B cell (primary cell): ENCODE data around the gene AUNIP. TPM values are rescaled to one million over a fixed set of nuclear protein-coding genes. Genes with fewer than 3 reads are reported as not detected.

Experiments used
- ATAC-seq: fragments of 200-7000 bp; cut with Tn5 transposase; one replicate; pipeline ENCODE4 v1.10.0; 2021; ENCODE audit warnings: low read depth, mild to moderate bottlenecking, moderate number of reproducible peaks, moderate library complexity
- CTCF ChIA-PET: fragments of 350-600 bp; sonication (Branson Sonifier 250); formaldehyde crosslinking; loops from one replicate; lab custom pipeline; 2021; ENCODE audit warnings: antibody characterized with exemption, inconsistent platforms; lab: Charles Lee
- POLR2A ChIA-PET: fragments of 350-600 bp; sonication (Branson Sonifier 250); formaldehyde crosslinking; loops from one replicate; lab custom pipeline; 2021; ENCODE audit warnings: antibody characterized with exemption; lab: Charles Lee
- DNase-seq: peaks from one replicate; pipeline ENCODE4 v3.0.0; 2013
- H2AFZ ChIP-seq: 2 replicates; pipeline ENCODE4 v1.6.1; 2012; ENCODE audit warnings: mild to moderate bottlenecking, low read depth, low read length; ENCODE audit not compliant: insufficient read depth, poor library complexity, severe bottlenecking
- H3K27ac ChIP-seq, 2 donors: 1 replicate in 1 of 2; 2 replicates in 1 of 2; pipeline ENCODE4 v1.5.1; 2012 to 2013; ENCODE audit warnings: low read length in 2 of 2, mild to moderate bottlenecking in 2 of 2, moderate library complexity in 1 of 2
- H3K27me3 ChIP-seq, 4 experiments: fragments of 200-600 bp in 1 of 4; sonication (generic) in 1 of 4; replicated peaks in 1 of 4; 1 replicate in 2 of 4; 2 replicates in 2 of 4; pipeline versions ENCODE4 v1.6.1 to v1.7.0; 2013 to 2016; ENCODE audit warnings: low read length in 3 of 4, mild to moderate bottlenecking in 2 of 4, mixed read lengths in 1 of 4, moderate library complexity in 1 of 4; ENCODE audit not compliant: insufficient read depth in 4 of 4, control insufficient read depth in 3 of 4; ENCODE audit errors: control extremely low read depth in 1 of 4
- H3K36me3 ChIP-seq, 2 experiments: replicated peaks in 1 of 2; 1 replicate in 1 of 2; 2 replicates in 1 of 2; pipeline versions ENCODE4 v1.6.1 to v1.7.1; 2013; ENCODE audit warnings: low read length in 1 of 2; ENCODE audit not compliant: insufficient read depth in 2 of 2, control insufficient read depth in 1 of 2; ENCODE audit errors: control extremely low read depth in 1 of 2, extremely low read depth in 1 of 2
- H3K4me1 ChIP-seq, 2 donors: fragments of 200-600 bp in 1 of 2; sonication (generic) in 1 of 2; 1 replicate in 1 of 2; 2 replicates in 1 of 2; pipeline versions ENCODE4 v1.5.1 to v1.6.1; 2013 to 2017; ENCODE audit warnings: low read length in 2 of 2; ENCODE audit not compliant: control insufficient read depth in 2 of 2, insufficient read depth in 2 of 2
- H3K4me2 ChIP-seq: replicated peaks from 2 replicates; pipeline ENCODE3; 2012; ENCODE audit warnings: mild to moderate bottlenecking, low read depth, low read length; ENCODE audit not compliant: poor library complexity, severe bottlenecking
- H3K4me3 ChIP-seq, 5 experiments: fragments of 200-600 bp in 1 of 5; sonication (generic) in 1 of 5; 1 replicate in 3 of 5; 2 replicates in 2 of 5; pipeline versions ENCODE4 v1.5.1 to v1.7.0; 2011 to 2016; ENCODE audit warnings: low read length in 4 of 5, mild to moderate bottlenecking in 4 of 5, low read depth in 2 of 5, control low read depth in 1 of 5, moderate library complexity in 1 of 5; ENCODE audit not compliant: insufficient read depth in 1 of 5; ENCODE audit errors: control extremely low read depth in 1 of 5, extremely low read depth in 1 of 5
- H3K79me2 ChIP-seq: fragments of 200-600 bp; sonication (generic); one replicate; pipeline ENCODE4 v1.6.0; 2016; ENCODE audit warnings: low read length; ENCODE audit not compliant: control insufficient read depth, insufficient read depth
- H3K9ac ChIP-seq: fragments of 200-600 bp; sonication (generic); 2 replicates; pipeline ENCODE4 v1.6.1; 2017; ENCODE audit warnings: mild to moderate bottlenecking, low read length, moderate library complexity
- H3K9me3 ChIP-seq, 3 donors: one replicate each; pipeline versions ENCODE4 v1.6.1 to v1.7.1; 2013; ENCODE audit warnings: low read length in 2 of 3; ENCODE audit not compliant: control insufficient read depth in 2 of 3, insufficient read depth in 1 of 3; ENCODE audit errors: control extremely low read depth in 1 of 3
- H4K20me1 ChIP-seq: 2 replicates; pipeline ENCODE4 v1.6.0; 2012; ENCODE audit warnings: mild to moderate bottlenecking, low read length; ENCODE audit not compliant: insufficient read depth, control insufficient read depth, poor library complexity, severe bottlenecking
- H3K27ac Mint-ChIP-seq: one replicate; pipeline ENCODE4 v1.8.0; 2021; ENCODE audit warnings: mixed read lengths
- H3K27me3 Mint-ChIP-seq: one replicate; pipeline ENCODE4 v1.8.0; 2021; ENCODE audit warnings: mixed read lengths
- H3K4me1 Mint-ChIP-seq: one replicate; pipeline ENCODE4 v1.8.0; 2021; ENCODE audit warnings: mixed read lengths
- H3K4me3 Mint-ChIP-seq: one replicate; pipeline ENCODE4 v1.8.0; 2021; ENCODE audit warnings: mixed read lengths
- H3K9me3 Mint-ChIP-seq: one replicate; pipeline ENCODE4 v1.8.0; 2022; ENCODE audit warnings: mixed read lengths; ENCODE audit not compliant: insufficient read depth
- CTCF ChIP-seq: fragments of 200-600 bp; IDR thresholded peaks from one replicate; pipeline ENCODE4 v1.8.0; 2022; ENCODE audit warnings: antibody characterized with exemption, mild to moderate bottlenecking
- EZH2 ChIP-seq: IDR thresholded peaks from 2 replicates; pipeline ENCODE4 v1.6.1; 2012; ENCODE audit warnings: borderline replicate concordance, low read depth, mild to moderate bottlenecking, moderate library complexity, low read length; ENCODE audit not compliant: insufficient read depth, poor library complexity, severe bottlenecking
- WGBS: methylation state at CpG from one replicate; pipeline ENCODE4 v1.1.5; 2013; ENCODE audit warnings: missing lambda C conversion rate; ENCODE audit not compliant: insufficient coverage; 5-methylcytosine and 5-hydroxymethylcytosine counted together
- intact Hi-C: fragments of 100-400 bp; cut with micrococcal nuclease; formaldehyde crosslinking; loops from one replicate; pipeline ENCODE4 v1.10.0; 2022
- polyA plus RNA-seq: library from polyadenylated mRNA; depleted of rRNA; stranded (reverse); fragments of >200 nt; gene quantifications from 2 replicates; pipeline ENCODE4 v1.2.3, GENCODE V29; 2012
- total RNA-seq, 2 donors: library from RNA; stranded (reverse); fragments of 120-200 nt in 1 of 2; gene quantifications; 1 replicate in 1 of 2; 2 replicates in 1 of 2; pipeline versions ENCODE4 v1.2.3 to v1.2.4, GENCODE V29; 2013 to 2022

The AUNIP gene
- total and polyA plus RNA-seq, 2 donors (not counting 1 experiment from before 2014, with no cell fraction given) = 0.27 TPM; not detected in 1

- H3K9me3 ChIP-seq = no peaks in the 10 kb centered on the region
- no peaks in the 10 kb centered on the region for H3K79me2 ChIP-seq
- no peaks in the 10 kb centered on the region for H3K27me3 ChIP-seq
- Mint-ChIP-seq H3K27me3 (no peaks in the 10 kb centered on the region), H3K4me3 (peak overlapping the region; percentile 9), H3K9me3 (no peaks in the 10 kb centered on the region), H3K4me1 (peaks cover 20% of the 10 kb centered on the region), H3K27ac (peak overlapping the region; percentile 64)
- no peak overlapping the region for H3K4me3 ChIP-seq
- H3K4me1 ChIP-seq = peaks cover 21 to 41% of the 10 kb centered on the region in 2 donors
- TF ChIP-seq EZH2 (no peak), CTCF (no peak)
- ATAC-seq (no peak), DNase-seq (no peak)
- H4K20me1 ChIP-seq = no peaks in the 10 kb centered on the region
- peak overlapping the region; percentile 0 for H3K4me2 ChIP-seq
- CTCF ChIA-PET = no interaction called here
- H3K27ac ChIP-seq = no peak overlapping the region
- intact Hi-C loops = no loop called here
- 95% methylated on average over 3 of the region's 3 CpGs for WGBS
- H3K9ac ChIP-seq = no peak overlapping the region
- POLR2A ChIA-PET = no interaction called here
- H2AFZ ChIP-seq = no peak overlapping the region
- H3K36me3 ChIP-seq = no peaks in the 10 kb centered on the region
These were observed 13.9 kb upstream of the AUNIP start for GRCh38 chr1:25873120-25873519.

GRCh38 chr1:25872713-25873112, 13.5 kb upstream of the AUNIP start:
- H3K27me3 Mint-ChIP-seq = no peaks in the 10 kb centered on the region
- WGBS = no CpG with 5 or more reads among the region's 2 CpGs
- Histone ChIP-seq H3K4me1 (peaks cover 21 to 41% of the 10 kb centered on the region in 2 donors), H3K9ac (no peak overlapping the region), H3K4me2 (peak overlapping the region; percentile 0), H4K20me1 (no peaks in the 10 kb centered on the region), H3K4me3 (no peak overlapping the region), H3K79me2 (no peaks in the 10 kb centered on the region), H3K27ac (no peak overlapping the region), H3K9me3 (no peaks in the 10 kb centered on the region), H3K36me3 (no peaks in the 10 kb centered on the region), H3K27me3 (no peaks in the 10 kb centered on the region), H2AFZ (no peak overlapping the region)
- intact Hi-C loops = no loop called here
- ChIA-PET CTCF (no interaction called here), POLR2A (interaction anchor here (0.6 kb wide), 1 partner anchor 98 kb away, joined by 3 read pairs; no protein-coding TSS in a partner anchor)
- peak overlapping the region; percentile 10 for H3K27ac Mint-ChIP-seq
- peaks cover 20% of the 10 kb centered on the region for H3K4me1 Mint-ChIP-seq
- ATAC-seq (no peak), DNase-seq (peak; percentile 49)
- peak overlapping the region; percentile 9 for H3K4me3 Mint-ChIP-seq
- H3K9me3 Mint-ChIP-seq = no peaks in the 10 kb centered on the region
- TF ChIP-seq CTCF = no peak
- no peak for TF ChIP-seq EZH2
